ENCODE measurements around the gene GAB2.

The GAB2 gene

GRCh38 chr11:78338138-78338537, 79.5 kb downstream of the GAB2 start:
- Histone ChIP-seq H3K4me3 (replicated peaks; ENCODE audit: low read depth, low read length) (no peak overlapping the region), H3K36me3 (ENCODE audit: control insufficient read depth, insufficient read depth, low read length) (no peaks in the 10 kb centered on the region), H3K27me3 (replicated peaks; ENCODE audit: control insufficient read depth, insufficient read depth, low read length) (no peaks in the 10 kb centered on the region)
- DNase-seq (ENCODE audit: extremely low read depth, insufficient read length): no peak
- TF ChIP-seq CTCF (IDR thresholded peaks at IDR 0.05; ENCODE audit: insufficient read depth, low read length, poor library complexity, severe bottlenecking): no peak

- no peak for DNase-seq (ENCODE audit: extremely low read depth, insufficient read length)
- no peaks in the 10 kb centered on the region for H3K27me3 ChIP-seq (replicated peaks; ENCODE audit: control insufficient read depth, insufficient read depth, low read length)
These were observed 80.1 kb downstream of the GAB2 start for GRCh38 chr11:78337554-78337924.

GRCh38 chr11:78336877-78337553, 80.6 kb downstream of the GAB2 start:
- DNase-seq (ENCODE audit: extremely low read depth, insufficient read length): no peak
- Histone ChIP-seq H3K4me3 (replicated peaks; ENCODE audit: low read depth, low read length) (no peak overlapping the region), H3K36me3 (ENCODE audit: control insufficient read depth, insufficient read depth, low read length) (no peaks in the 10 kb centered on the region), H3K27me3 (replicated peaks; ENCODE audit: control insufficient read depth, insufficient read depth, low read length) (no peaks in the 10 kb centered on the region)
- no peak for TF ChIP-seq CTCF (IDR thresholded peaks at IDR 0.05; ENCODE audit: insufficient read depth, low read length, poor library complexity, severe bottlenecking)

More at GRCh38 chr11:78337554-78337924, 80.1 kb downstream of the GAB2 start:
- Histone ChIP-seq H3K36me3 (ENCODE audit: control insufficient read depth, insufficient read depth, low read length) (no peaks in the 10 kb centered on the region), H3K4me3 (replicated peaks; ENCODE audit: low read depth, low read length) (no peak overlapping the region)
- TF ChIP-seq CTCF (IDR thresholded peaks at IDR 0.05; ENCODE audit: insufficient read depth, low read length, poor library complexity, severe bottlenecking): no peak

GRCh38 chr11:78334109-78334508, 83.5 kb downstream of the GAB2 start:
- H3K4me3 ChIP-seq (replicated peaks; ENCODE audit: low read depth, low read length): no peak overlapping the region
- H3K36me3 ChIP-seq (ENCODE audit: control insufficient read depth, insufficient read depth, low read length): no peaks in the 10 kb centered on the region
- no peak for TF ChIP-seq CTCF (IDR thresholded peaks at IDR 0.05; ENCODE audit: insufficient read depth, low read length, poor library complexity, severe bottlenecking)
- H3K27me3 ChIP-seq (replicated peaks; ENCODE audit: control insufficient read depth, insufficient read depth, low read length): no peaks in the 10 kb centered on the region
- DNase-seq (ENCODE audit: extremely low read depth, insufficient read length): no peak

GRCh38 chr11:78332872-78333271, 84.7 kb downstream of the GAB2 start:
- Histone ChIP-seq H3K4me3 (replicated peaks; ENCODE audit: low read depth, low read length) (no peak overlapping the region), H3K27me3 (replicated peaks; ENCODE audit: control insufficient read depth, insufficient read depth, low read length) (no peaks in the 10 kb centered on the region), H3K36me3 (ENCODE audit: control insufficient read depth, insufficient read depth, low read length) (no peaks in the 10 kb centered on the region)
- no peak for DNase-seq (ENCODE audit: extremely low read depth, insufficient read length)
- TF ChIP-seq CTCF (IDR thresholded peaks at IDR 0.05; ENCODE audit: insufficient read depth, low read length, poor library complexity, severe bottlenecking): no peak
